Measurements from ENCODE around the gene FAM193B. TPM values are rescaled to one million over a fixed set of nuclear protein-coding genes. Genes with fewer than 3 reads are reported as not detected.

FAM193B gene
- total and polyA plus RNA-seq, 10 donors: 86.9 to 364 (median 134) TPM

GRCh38 chr5:177514541-177514940 lies 39.8 kb downstream of the FAM193B start:
- Histone ChIP-seq H3K9me3 (no peaks in the 10 kb centered on the region), H3K4me1 (peaks cover 17 to 77% (median 51%) of the 10 kb centered on the region in 6 donors), H3K27me3 (replicated peaks in 1 of 7) (no peaks in the 10 kb centered on the region), H3K36me3 (peaks cover 0 to 65% (median 57%) of the 10 kb centered on the region in 6 donors), H3K27ac (no peak overlapping the region), H3K4me3 (no peak overlapping the region)
- intact Hi-C loops (cut with DNase I; ENCODE audit: low total_unique reads): no loop called here
- TF ChIP-seq POLR2AphosphoS5 (IDR thresholded peaks at IDR 0.05) (no peak), CTCF (IDR thresholded peaks at IDR 0.05 in 8 of 11, conservative IDR thresholded peaks at IDR 0.05 in 3 of 11) (no peak), POLR2A (IDR thresholded peaks at IDR 0.05) (no peak)
- 93 to 97% (median 96%) methylated on average over 4 to 11 of the region's 11 CpGs for WGBS, 5 donors
- DNase-seq: no peak

GRCh38 chr5:177513500-177513899 lies 40.9 kb downstream of the FAM193B start:
- peaks cover 0 to 59% (median 54%) of the 10 kb centered on the region in 6 donors for H3K36me3 ChIP-seq
- no peak for TF ChIP-seq POLR2AphosphoS5 (IDR thresholded peaks at IDR 0.05)
- TF ChIP-seq CTCF (IDR thresholded peaks at IDR 0.05 in 8 of 11, conservative IDR thresholded peaks at IDR 0.05 in 3 of 11): no peak
- no peak for TF ChIP-seq POLR2A (IDR thresholded peaks at IDR 0.05)
- H3K4me1 ChIP-seq: peaks cover 9 to 79% (median 49%) of the 10 kb centered on the region in 6 donors
- peak; percentile 72 for DNase-seq
- no peaks in the 10 kb centered on the region for H3K9me3 ChIP-seq
- H3K4me3 ChIP-seq: no peak overlapping the region
- intact Hi-C loops (cut with DNase I; ENCODE audit: low total_unique reads): no loop called here
- 96 to 99% (median 97%) methylated on average over 15 of the region's 15 CpGs for WGBS, 5 donors
- H3K27ac ChIP-seq: no peak overlapping the region
- no peaks in the 10 kb centered on the region for H3K27me3 ChIP-seq (replicated peaks in 1 of 7)

- peak overlapping the region in 1 of 8 donors; percentile 99 for H3K27ac ChIP-seq
- peaks cover 0 to 64% (median 54%) of the 10 kb centered on the region in 6 donors for H3K36me3 ChIP-seq
- no peak overlapping the region for H3K4me3 ChIP-seq
- intact Hi-C loops (cut with DNase I; ENCODE audit: low total_unique reads): no loop called here
- H3K4me1 ChIP-seq: peaks cover 9 to 85% (median 53%) of the 10 kb centered on the region in 6 donors
- TF ChIP-seq CTCF (IDR thresholded peaks at IDR 0.05 in 8 of 11, conservative IDR thresholded peaks at IDR 0.05 in 3 of 11) (no peak), POLR2A (IDR thresholded peaks at IDR 0.05) (no peak), POLR2AphosphoS5 (IDR thresholded peaks at IDR 0.05) (peak in 1 of 3 donors; percentile 7)
- no peaks in the 10 kb centered on the region for H3K27me3 ChIP-seq (replicated peaks in 1 of 7)
- 90 to 98% (median 95%) methylated on average over 13 to 16 of the region's 16 CpGs for WGBS, 5 donors
- peak; percentile 79 for DNase-seq
- H3K9me3 ChIP-seq: no peaks in the 10 kb centered on the region
Observed at GRCh38 chr5:177512736-177513380, 41.5 kb downstream of the FAM193B start.

- TF ChIP-seq CTCF (IDR thresholded peaks at IDR 0.05 in 8 of 11, conservative IDR thresholded peaks at IDR 0.05 in 3 of 11): no peak
- no peak for TF ChIP-seq POLR2A (IDR thresholded peaks at IDR 0.05)
- TF ChIP-seq POLR2AphosphoS5 (IDR thresholded peaks at IDR 0.05): no peak
- H3K4me1 ChIP-seq: peaks cover 9 to 88% (median 58%) of the 10 kb centered on the region in 6 donors
- H3K27ac ChIP-seq: peak overlapping the region in 7 of 8 donors; percentile 85 to 99 (median 93)
- intact Hi-C loops (cut with DNase I; ENCODE audit: low total_unique reads): no loop called here
- DNase-seq: peak; percentile 80
- H3K27me3 ChIP-seq (replicated peaks in 1 of 7): no peaks in the 10 kb centered on the region
- H3K4me3 ChIP-seq: peak overlapping the region in 1 of 8 donors; percentile 86
- peaks cover 0 to 73% (median 54%) of the 10 kb centered on the region in 6 donors for H3K36me3 ChIP-seq
- 93 to 97% (median 95%) methylated on average over 29 to 34 of the region's 34 CpGs for WGBS, 5 donors
- H3K9me3 ChIP-seq: no peaks in the 10 kb centered on the region
Observed at GRCh38 chr5:177511796-177512675, 42.3 kb downstream of the FAM193B start.
